Fibroblast of the aortic adventitia (primary cell): ENCODE measurements around the gene CAMTA1. TPM values are rescaled to one million over a fixed set of nuclear protein-coding genes. Genes with fewer than 3 reads are reported as not detected.

Experiments
- DNase-seq: peaks from one replicate; pipeline ENCODE4 v3.0.0-alpha.2; 2010; ENCODE audit warnings: low read depth
- H3K4me3 ChIP-seq: 2 replicates; pipeline ENCODE4 v1.5.1; 2011; ENCODE audit warnings: low read depth, mild to moderate bottlenecking, control low read depth, low read length, moderate library complexity
- CTCF ChIP-seq: IDR thresholded peaks from 2 replicates; pipeline ENCODE4 v1.5.1; 2011; ENCODE audit warnings: mild to moderate bottlenecking, low read length, control low read depth, inconsistent platforms; ENCODE audit not compliant: insufficient read depth
- total RNA-seq: library from RNA; depleted of rRNA; stranded (reverse); fragments of >200 nt; gene quantifications from 2 replicates; pipeline ENCODE4 v1.2.3, GENCODE V29; 2012; ENCODE audit warnings: low replicate concordance

Gene CAMTA1
- total RNA-seq, 1 donor, result 91.9 TPM

- DNase-seq, result peak; percentile 67
- H3K4me3 ChIP-seq, result no peak overlapping the region
- no peak for TF ChIP-seq CTCF
Observed at GRCh38 chr1:7300893-7301663, 515.8 kb downstream of the CAMTA1 start.

GRCh38 chr1:7301664-7301981, 516.4 kb downstream of the CAMTA1 start:
- no peak for TF ChIP-seq CTCF
- no peak overlapping the region for H3K4me3 ChIP-seq
- DNase-seq, result no peak

GRCh38 chr1:7302126-7302525, 516.9 kb downstream of the CAMTA1 start:
- no peak for TF ChIP-seq CTCF
- H3K4me3 ChIP-seq, result no peak overlapping the region
- no peak for DNase-seq

- no peak overlapping the region for H3K4me3 ChIP-seq
- DNase-seq, result no peak
- peak; percentile 2 for TF ChIP-seq CTCF
Observed at GRCh38 chr1:7302873-7303272, 517.6 kb downstream of the CAMTA1 start.

- DNase-seq, result no peak
- TF ChIP-seq CTCF, result no peak
- no peak overlapping the region for H3K4me3 ChIP-seq
Observed at GRCh38 chr1:7303554-7304317, 518.5 kb downstream of the CAMTA1 start.

GRCh38 chr1:7313081-7313546, 527.9 kb downstream of the CAMTA1 start:
- DNase-seq, result no peak
- no peak overlapping the region for H3K4me3 ChIP-seq
- TF ChIP-seq CTCF, result no peak

GRCh38 chr1:7313826-7314225, 528.6 kb downstream of the CAMTA1 start:
- TF ChIP-seq CTCF, result no peak
- no peak overlapping the region for H3K4me3 ChIP-seq
- no peak for DNase-seq
